ENCODE data around the gene MEF2A. TPM values are rescaled to one million over a fixed set of nuclear protein-coding genes. Genes with fewer than 3 reads are reported as not detected.

MEF2A gene
- total and polyA plus RNA-seq, 9 of the 15 experiments (the other 6 are each of a cell fraction or from before 2014, with no cell fraction given) = 1.6 to 18.7 (median 8.7) TPM

DNA sequence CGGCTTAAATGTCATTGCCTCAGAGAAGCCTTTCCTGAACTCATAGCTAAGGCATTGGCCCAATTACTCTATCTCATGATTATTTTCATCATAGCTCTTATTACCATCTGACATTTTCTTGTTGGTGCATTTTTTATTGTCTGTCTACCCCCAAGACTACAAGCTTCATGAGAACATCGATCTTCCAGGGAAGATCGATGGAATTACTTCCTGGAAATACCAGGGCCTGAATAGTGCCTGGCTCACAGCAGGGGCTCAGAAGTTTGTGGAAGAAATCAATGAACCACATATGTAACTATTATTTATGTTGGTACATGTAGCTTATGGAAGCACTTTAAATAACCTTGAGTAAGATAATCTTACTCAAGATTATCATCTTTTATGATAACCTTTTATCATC is 7.7 kb upstream of the MEF2A start:
- ChIA-PET POLR2A (interaction anchor here (0.7 to 2.5 kb wide), 3 partner anchors 9 to 469 kb away, joined by 3 to 16 read pairs (median 9); partner anchors contain the start of gene MEF2A), CTCF (ENCODE audit: low intra/inter-chr PET ratio) (no interaction called here)
- BruUV-seq (replicated peaks) = no TSS peak
- Histone ChIP-seq H3K4me1 (replicated peaks in 1 of 2; ENCODE audit: control insufficient read depth in 2 of 2, insufficient read depth in 2 of 2, low read length in 2 of 2) (no peaks in the 10 kb centered on the region), H3K27ac (ENCODE audit: extremely low read depth, low read depth, low read length) (no peak overlapping the region), H3K36me3 (ENCODE audit: control insufficient read depth, insufficient read depth, low read length) (no peaks in the 10 kb centered on the region), H3K9ac (ENCODE audit: insufficient read depth in 1 of 2, low read depth in 2 of 2, low read length in 2 of 2) (no peak overlapping the region), H3K79me2 (ENCODE audit: control insufficient read depth, insufficient read depth, low read length) (no peaks in the 10 kb centered on the region), H3K4me3 (no peak overlapping the region), H3K4me2 (ENCODE audit: insufficient read depth, low read length) (no peak overlapping the region), H3K27me3 (ENCODE audit: control insufficient read depth in 2 of 2, insufficient read depth in 2 of 2, low read length in 2 of 2) (peaks cover 0 to under 1% of the 10 kb centered on the region in 2 experiments; a peak in 2 of 5 replicates), H4K20me1 (replicated peaks; ENCODE audit: control insufficient read depth, insufficient read depth, low read length) (no peaks in the 10 kb centered on the region), H2AFZ (ENCODE audit: low read depth, low read length) (no peak overlapping the region), H3K9me3 (replicated peaks; ENCODE audit: control insufficient read depth, insufficient read depth, low read depth, low read length) (no peaks in the 10 kb centered on the region), H3K9me1 (ENCODE audit: control insufficient read depth, insufficient read depth, low read length) (no peaks in the 10 kb centered on the region)
- ATAC-seq (no peak), FAIRE-seq (no peak), DNase-seq (ENCODE audit: extremely low read depth in 1 of 4, low spot score in 3 of 4) (no peak)
- WGBS (ENCODE audit: insufficient coverage, low coverage, missing lambda C conversion rate) = 3% methylated on average over 3 of the region's 3 CpGs
- in situ Hi-C loops (cut with MboI) (no loop called here), intact Hi-C loops (cut with micrococcal nuclease) (no loop called here)
- TF ChIP-seq SOX6 (IDR thresholded peaks at IDR 0.05) (no peak), DPF2 (IDR thresholded peaks at IDR 0.05) (no peak), ZSCAN29 (IDR thresholded peaks at IDR 0.05) (no peak), MEF2A (IDR thresholded peaks at IDR 0.05; ENCODE audit: control insufficient read depth, low read depth, low read length) (no peak), ZNF133 (CRISPR knock-in tag; IDR thresholded peaks at IDR 0.05) (no peak), HDAC8 (tag; IDR thresholded peaks at IDR 0.05) (no peak), RBBP5 (IDR thresholded peaks at IDR 0.05; ENCODE audit: borderline replicate concordance, insufficient read depth, low read length, poor library complexity, severe bottlenecking) (no peak), SMAD1 (IDR thresholded peaks at IDR 0.05; ENCODE audit: low read depth, low read length, partially characterized antibody) (no peak), ZNF324 (CRISPR knock-in tag; IDR thresholded peaks at IDR 0.05) (no peak), XRCC5 (IDR thresholded peaks at IDR 0.05; ENCODE audit: low read depth, low read length) (no peak), CEBPB (tag; IDR thresholded peaks at IDR 0.05) (no peak), SREBF1 (IDR thresholded peaks at IDR 0.05; ENCODE audit: borderline replicate concordance, low read depth, low read length) (no peak)
- TF ChIP-seq, protein P1, sequence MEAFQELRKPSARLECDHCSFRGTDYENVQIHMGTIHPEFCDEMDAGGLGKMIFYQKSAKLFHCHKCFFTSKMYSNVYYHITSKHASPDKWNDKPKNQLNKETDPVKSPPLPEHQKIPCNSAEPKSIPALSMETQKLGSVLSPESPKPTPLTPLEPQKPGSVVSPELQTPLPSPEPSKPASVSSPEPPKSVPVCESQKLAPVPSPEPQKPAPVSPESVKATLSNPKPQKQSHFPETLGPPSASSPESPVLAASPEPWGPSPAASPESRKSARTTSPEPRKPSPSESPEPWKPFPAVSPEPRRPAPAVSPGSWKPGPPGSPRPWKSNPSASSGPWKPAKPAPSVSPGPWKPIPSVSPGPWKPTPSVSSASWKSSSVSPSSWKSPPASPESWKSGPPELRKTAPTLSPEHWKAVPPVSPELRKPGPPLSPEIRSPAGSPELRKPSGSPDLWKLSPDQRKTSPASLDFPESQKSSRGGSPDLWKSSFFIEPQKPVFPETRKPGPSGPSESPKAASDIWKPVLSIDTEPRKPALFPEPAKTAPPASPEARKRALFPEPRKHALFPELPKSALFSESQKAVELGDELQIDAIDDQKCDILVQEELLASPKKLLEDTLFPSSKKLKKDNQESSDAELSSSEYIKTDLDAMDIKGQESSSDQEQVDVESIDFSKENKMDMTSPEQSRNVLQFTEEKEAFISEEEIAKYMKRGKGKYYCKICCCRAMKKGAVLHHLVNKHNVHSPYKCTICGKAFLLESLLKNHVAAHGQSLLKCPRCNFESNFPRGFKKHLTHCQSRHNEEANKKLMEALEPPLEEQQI (IDR thresholded peaks at IDR 0.05) = no peak
- TF ChIP-seq, protein P2, sequence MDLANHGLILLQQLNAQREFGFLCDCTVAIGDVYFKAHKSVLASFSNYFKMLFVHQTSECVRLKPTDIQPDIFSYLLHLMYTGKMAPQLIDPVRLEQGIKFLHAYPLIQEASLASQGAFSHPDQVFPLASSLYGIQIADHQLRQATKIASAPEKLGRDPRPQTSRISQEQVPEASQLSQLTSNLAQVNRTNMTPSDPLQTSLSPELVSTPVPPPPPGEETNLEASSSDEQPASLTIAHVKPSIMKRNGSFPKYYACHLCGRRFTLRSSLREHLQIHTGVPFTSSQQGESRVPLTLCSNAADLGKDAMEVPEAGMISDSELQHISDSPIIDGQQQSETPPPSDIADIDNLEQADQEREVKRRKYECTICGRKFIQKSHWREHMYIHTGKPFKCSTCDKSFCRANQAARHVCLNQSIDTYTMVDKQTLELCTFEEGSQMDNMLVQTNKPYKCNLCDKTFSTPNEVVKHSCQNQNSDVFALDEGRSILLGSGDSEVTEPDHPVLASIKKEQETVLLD (IDR thresholded peaks at IDR 0.05) = no peak

All from K562 (cell line).